HUES64 (cell line): ENCODE measurements around the gene HS1BP3.

Source experiments
- H3K27ac ChIP-seq: 2 replicates; pipeline ENCODE4 v1.7.0; 2013; ENCODE audit warnings: low read depth, low read length, inconsistent platforms
- H3K27me3 ChIP-seq: 2 replicates; pipeline ENCODE4 v1.6.1; 2013; ENCODE audit warnings: mild to moderate bottlenecking, low read length; ENCODE audit not compliant: insufficient read depth
- H3K36me3 ChIP-seq: 2 replicates; pipeline ENCODE4 v1.6.1; 2013; ENCODE audit warnings: mild to moderate bottlenecking, low read length; ENCODE audit not compliant: insufficient read depth
- H3K4me1 ChIP-seq: 2 replicates; pipeline ENCODE4 v1.6.1; 2013; ENCODE audit warnings: mild to moderate bottlenecking, low read length, moderate library complexity; ENCODE audit not compliant: insufficient read depth
- H3K4me3 ChIP-seq: 2 replicates; pipeline ENCODE4 v1.5.1; 2013; ENCODE audit warnings: mild to moderate bottlenecking, low read length, moderate library complexity
- H3K9ac ChIP-seq: 2 replicates; pipeline ENCODE4 v1.6.1; 2013; ENCODE audit warnings: mild to moderate bottlenecking, low read depth, low read length
- H3K9me3 ChIP-seq: 2 replicates; pipeline ENCODE4 v1.6.1; 2013; ENCODE audit warnings: low read depth, low read length; ENCODE audit not compliant: insufficient read depth
- WGBS: fragments of 150-250, 120-280 bp; methylation state at CpG from one replicate; pipeline ENCODE4 v1.1.7; 2013; ENCODE audit warnings: missing lambda C conversion rate; 5-methylcytosine and 5-hydroxymethylcytosine counted together

The HS1BP3 gene

GRCh38 chr2:20576598-20577115 lies 74.2 kb downstream of the HS1BP3 start:
- H3K9me3 ChIP-seq, result peaks cover 2% of the 10 kb centered on the region
- H3K36me3 ChIP-seq, result no peaks in the 10 kb centered on the region
- no peak overlapping the region for H3K9ac ChIP-seq
- peaks cover 13% of the 10 kb centered on the region; the same call in 1 of the 2 replicates for H3K4me1 ChIP-seq
- WGBS, result 96% methylated on average over 5 of the region's 5 CpGs
- no peak overlapping the region for H3K27ac ChIP-seq
- H3K4me3 ChIP-seq, result no peak overlapping the region
- H3K27me3 ChIP-seq, result no peaks in the 10 kb centered on the region

GRCh38 chr2:20575935-20576597 lies 74.8 kb downstream of the HS1BP3 start:
- no peaks in the 10 kb centered on the region for H3K27me3 ChIP-seq
- no peak overlapping the region for H3K27ac ChIP-seq
- peaks cover 13% of the 10 kb centered on the region; the same call in 1 of the 2 replicates for H3K4me1 ChIP-seq
- H3K36me3 ChIP-seq, result no peaks in the 10 kb centered on the region
- no peak overlapping the region for H3K9ac ChIP-seq
- no peak overlapping the region for H3K4me3 ChIP-seq
- 93% methylated on average over 9 of the region's 9 CpGs for WGBS
- no peaks in the 10 kb centered on the region for H3K9me3 ChIP-seq

GRCh38 chr2:20575414-20575813 lies 75.5 kb downstream of the HS1BP3 start:
- no peak overlapping the region for H3K4me3 ChIP-seq
- H3K9ac ChIP-seq, result no peak overlapping the region
- no peaks in the 10 kb centered on the region for H3K27me3 ChIP-seq
- no peak overlapping the region for H3K27ac ChIP-seq
- no peaks in the 10 kb centered on the region for H3K36me3 ChIP-seq
- peaks cover 13% of the 10 kb centered on the region; the same call in 1 of the 2 replicates for H3K4me1 ChIP-seq
- no peaks in the 10 kb centered on the region for H3K9me3 ChIP-seq
- WGBS, result 85% methylated on average over 5 of the region's 5 CpGs

GRCh38 chr2:20574930-20575329 lies 76.0 kb downstream of the HS1BP3 start:
- H3K27me3 ChIP-seq, result no peaks in the 10 kb centered on the region
- no peak overlapping the region for H3K27ac ChIP-seq
- H3K36me3 ChIP-seq, result no peaks in the 10 kb centered on the region
- WGBS, result 93% methylated on average over 6 of the region's 6 CpGs
- H3K4me1 ChIP-seq, result peaks cover 12% of the 10 kb centered on the region; the same call in 1 of the 2 replicates
- H3K4me3 ChIP-seq, result no peak overlapping the region
- no peaks in the 10 kb centered on the region for H3K9me3 ChIP-seq
- H3K9ac ChIP-seq, result no peak overlapping the region

- no peaks in the 10 kb centered on the region for H3K27me3 ChIP-seq
- H3K9me3 ChIP-seq, result no peaks in the 10 kb centered on the region
- 92% methylated on average over 5 of the region's 5 CpGs for whole genome bisulfite sequencing
- H3K9ac ChIP-seq, result no peak overlapping the region
- H3K4me1 ChIP-seq, result peaks cover 7% of the 10 kb centered on the region; the same call in 1 of the 2 replicates
- H3K4me3 ChIP-seq, result no peak overlapping the region
- no peaks in the 10 kb centered on the region for H3K36me3 ChIP-seq
- no peak overlapping the region for H3K27ac ChIP-seq
These were observed 76.4 kb downstream of the HS1BP3 start for GRCh38 chr2:20574423-20574911.

- Histone ChIP-seq H3K27me3 (no peaks in the 10 kb centered on the region), H3K4me1 (peaks cover 3% of the 10 kb centered on the region; the same call in 1 of the 2 replicates), H3K4me3 (no peak overlapping the region), H3K36me3 (no peaks in the 10 kb centered on the region), H3K9me3 (no peaks in the 10 kb centered on the region), H3K9ac (no peak overlapping the region), H3K27ac (no peak overlapping the region)
- 90% methylated on average over 10 of the region's 10 CpGs for WGBS
These were observed 77.1 kb downstream of the HS1BP3 start for GRCh38 chr2:20573620-20574422.

GRCh38 chr2:20572221-20572620 lies 78.7 kb downstream of the HS1BP3 start:
- WGBS, result 88% methylated on average over 5 of the region's 5 CpGs
- Histone ChIP-seq H3K9ac (no peak overlapping the region), H3K4me1 (peaks cover 6% of the 10 kb centered on the region; the same call in 1 of the 2 replicates), H3K27me3 (no peaks in the 10 kb centered on the region), H3K36me3 (no peaks in the 10 kb centered on the region), H3K4me3 (no peak overlapping the region), H3K9me3 (no peaks in the 10 kb centered on the region), H3K27ac (no peak overlapping the region)

GRCh38 chr2:20571644-20572215 lies 79.2 kb downstream of the HS1BP3 start:
- H3K4me1 ChIP-seq, result peaks cover 11% of the 10 kb centered on the region; the same call in 1 of the 2 replicates
- no peak overlapping the region for H3K27ac ChIP-seq
- H3K4me3 ChIP-seq, result no peak overlapping the region
- no peak overlapping the region for H3K9ac ChIP-seq
- WGBS, result 91% methylated on average over 7 of the region's 7 CpGs
- H3K9me3 ChIP-seq, result no peaks in the 10 kb centered on the region
- H3K36me3 ChIP-seq, result no peaks in the 10 kb centered on the region
- no peaks in the 10 kb centered on the region for H3K27me3 ChIP-seq

- peaks cover 11% of the 10 kb centered on the region; the same call in 1 of the 2 replicates for H3K4me1 ChIP-seq
- H3K9ac ChIP-seq, result no peak overlapping the region
- no peaks in the 10 kb centered on the region for H3K36me3 ChIP-seq
- 94% methylated on average over 10 of the region's 10 CpGs for WGBS
- H3K4me3 ChIP-seq, result no peak overlapping the region
- no peaks in the 10 kb centered on the region for H3K9me3 ChIP-seq
- H3K27ac ChIP-seq, result no peak overlapping the region
- no peaks in the 10 kb centered on the region for H3K27me3 ChIP-seq
These were observed 79.7 kb downstream of the HS1BP3 start for GRCh38 chr2:20571231-20571630.

- H3K27me3 ChIP-seq, result no peaks in the 10 kb centered on the region
- H3K27ac ChIP-seq, result no peak overlapping the region
- H3K36me3 ChIP-seq, result no peaks in the 10 kb centered on the region
- no peak overlapping the region for H3K4me3 ChIP-seq
- H3K9ac ChIP-seq, result no peak overlapping the region
- WGBS, result 94% methylated on average over 6 of the region's 6 CpGs
- H3K4me1 ChIP-seq, result peaks cover 11% of the 10 kb centered on the region; the same call in 1 of the 2 replicates
- no peaks in the 10 kb centered on the region for H3K9me3 ChIP-seq
These were observed 80.6 kb downstream of the HS1BP3 start for GRCh38 chr2:20570249-20570648.
